ENCODE data around the gene ADSL.

DNA sequence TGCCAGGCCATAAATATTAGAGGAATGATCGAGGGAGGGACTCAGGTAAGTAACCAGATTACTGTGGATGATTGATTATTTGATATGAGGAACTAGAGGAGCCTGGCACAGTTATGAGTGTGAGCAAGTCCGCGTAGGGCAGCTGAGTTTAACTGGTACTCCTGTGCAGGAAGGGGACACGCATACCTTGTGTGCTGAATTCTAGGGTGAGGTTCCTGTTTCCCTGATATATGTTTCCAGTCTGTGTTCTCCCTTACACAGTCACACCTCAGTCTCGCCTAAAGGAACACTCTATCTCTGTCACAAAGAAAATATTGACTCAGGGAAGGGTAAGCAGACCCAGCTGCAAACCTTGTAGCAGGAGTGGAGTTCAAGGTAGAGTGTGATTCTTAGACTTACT is 41.4 kb downstream of the ADSL start:
- TF ChIP-seq ZNF70 (CRISPR knock-in tag; IDR thresholded peaks at IDR 0.05) (no peak), BACH2 (CRISPR knock-in tag; IDR thresholded peaks at IDR 0.05; ENCODE audit: borderline replicate concordance) (no peak), TOX (CRISPR knock-in tag; IDR thresholded peaks at IDR 0.05; ENCODE audit: borderline replicate concordance) (no peak), ZFP30 (CRISPR knock-in tag; IDR thresholded peaks at IDR 0.05) (no peak), PPARA (CRISPR knock-in tag; IDR thresholded peaks at IDR 0.05; ENCODE audit: borderline replicate concordance) (no peak)
